ENCODE data around the gene APOF.

The APOF gene

DNA sequence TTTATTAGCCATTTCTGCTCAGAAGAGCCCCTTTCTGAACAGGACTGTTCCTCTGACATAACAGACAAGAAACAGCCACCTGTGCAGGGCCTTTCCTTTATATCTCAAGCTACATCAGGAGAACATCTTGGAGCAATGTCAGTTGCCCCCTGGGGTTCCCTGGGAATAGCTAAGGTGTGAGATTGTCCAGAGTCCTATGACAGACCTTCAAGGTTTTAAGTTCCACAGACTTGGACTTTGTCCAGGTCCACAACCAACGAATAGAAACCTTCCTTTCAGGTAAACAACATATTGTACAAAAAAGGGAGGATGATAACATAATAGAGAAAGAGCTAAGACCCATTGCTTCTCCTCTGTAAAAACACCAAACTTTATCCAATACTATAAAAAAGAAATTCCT lies 21.0 kb downstream of the APOF start:
- no CpG with 5 or more reads among the region's 1 CpG for WGBS, 2 donors (ENCODE audit: extremely low coverage in 2 of 2, insufficient read length in 2 of 2, insufficient replicate concordance in 1 of 2)
- DNase-seq (ENCODE audit: low spot score): no peak

DNA sequence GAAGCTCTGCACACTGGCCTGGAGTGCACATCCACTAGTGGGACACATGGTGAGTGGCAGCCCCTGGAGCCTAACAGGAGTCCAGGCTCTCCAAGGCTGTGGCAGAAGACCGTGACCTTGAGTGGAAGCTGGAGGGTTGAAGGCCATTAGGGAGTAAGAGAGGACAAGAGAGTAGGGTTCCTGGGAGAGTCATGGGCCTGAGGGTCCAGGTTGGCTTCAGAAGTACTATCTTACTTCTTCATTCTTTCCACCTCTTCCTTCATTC lies 23.6 kb downstream of the APOF start:
- no peak overlapping the region for H3K14ac ChIP-seq (ENCODE audit: low read length)
- no peak overlapping the region for H4K8ac ChIP-seq (ENCODE audit: low read depth, low read length)
- no peak overlapping the region for H3K4ac ChIP-seq (ENCODE audit: low read length)
- no peaks in the 10 kb centered on the region for H3K27me3 ChIP-seq (ENCODE audit: control insufficient read depth in 3 of 3, insufficient read depth in 3 of 3, low read depth in 1 of 3, low read length in 3 of 3)
- no peak overlapping the region for H3K9ac ChIP-seq (ENCODE audit: low read depth, low read length, poor library complexity)
- DNase-seq (ENCODE audit: low spot score): no peak
- peak overlapping the region; percentile 60 for H3K18ac ChIP-seq (ENCODE audit: low read length)
- H2AFZ ChIP-seq (ENCODE audit: low read length): peak overlapping the region; percentile 66
- H3K27ac ChIP-seq (replicated peaks; ENCODE audit: low read length): peak overlapping the region; percentile 5
- WGBS, 2 donors (ENCODE audit: extremely low coverage in 2 of 2, insufficient read length in 2 of 2, insufficient replicate concordance in 1 of 2): no CpG with 5 or more reads among the region's 1 CpG
- no peak overlapping the region for H4K91ac ChIP-seq (ENCODE audit: low read depth, low read length, poor library complexity)
- no peak overlapping the region for H2BK120ac ChIP-seq (ENCODE audit: low read depth, low read length)
- no peak overlapping the region for H2BK12ac ChIP-seq (ENCODE audit: low read length)
- H2AK5ac ChIP-seq (ENCODE audit: low read depth, low read length): no peak overlapping the region
- H3K23ac ChIP-seq (ENCODE audit: low read depth, low read length, poor library complexity): no peak overlapping the region
- peak overlapping the region in 1 of 2 donors; percentile 14 for H3K4me3 ChIP-seq (ENCODE audit: low read length in 2 of 2)
- no peaks in the 10 kb centered on the region for H3K9me3 ChIP-seq (replicated peaks in 1 of 2; ENCODE audit: control insufficient read depth in 2 of 2, insufficient read depth in 1 of 2, low read depth in 1 of 2, low read length in 2 of 2)
- H2BK15ac ChIP-seq (ENCODE audit: low read length): no peak overlapping the region
- peaks cover 10 to 24% of the 10 kb centered on the region in 2 donors for H3K36me3 ChIP-seq (replicated peaks in 1 of 2; ENCODE audit: control insufficient read depth in 2 of 2, insufficient read depth in 2 of 2, low read length in 2 of 2)
- no peak overlapping the region for H2BK5ac ChIP-seq (ENCODE audit: low read length)
- H3K79me1 ChIP-seq (ENCODE audit: low read depth, low read length): no peaks in the 10 kb centered on the region
- peaks cover 2 to 9% of the 10 kb centered on the region in 2 donors for H3K4me1 ChIP-seq (ENCODE audit: control insufficient read depth in 2 of 2, insufficient read depth in 1 of 2, low read depth in 1 of 2, low read length in 2 of 2)
- H3K4me2 ChIP-seq (ENCODE audit: insufficient read depth, low read length, poor library complexity, severe bottlenecking): no peak overlapping the region

More for the DNA sequence above, 21.0 kb downstream of the APOF start:
- Histone ChIP-seq H3K4me2 (ENCODE audit: insufficient read depth, low read length, poor library complexity, severe bottlenecking) (no peak overlapping the region), H2BK12ac (ENCODE audit: low read length) (no peak overlapping the region), H3K4me3 (ENCODE audit: low read length in 2 of 2) (no peak overlapping the region), H3K23ac (ENCODE audit: low read depth, low read length, poor library complexity) (no peak overlapping the region), H2AK5ac (ENCODE audit: low read depth, low read length) (no peak overlapping the region), H3K27ac (replicated peaks; ENCODE audit: low read length) (no peak overlapping the region), H3K9me3 (replicated peaks in 1 of 2; ENCODE audit: control insufficient read depth in 2 of 2, insufficient read depth in 1 of 2, low read depth in 1 of 2, low read length in 2 of 2) (no peaks in the 10 kb centered on the region), H3K9ac (ENCODE audit: low read depth, low read length, poor library complexity) (no peak overlapping the region), H3K27me3 (ENCODE audit: control insufficient read depth in 3 of 3, insufficient read depth in 3 of 3, low read depth in 1 of 3, low read length in 3 of 3) (no peaks in the 10 kb centered on the region), H3K79me1 (ENCODE audit: low read depth, low read length) (no peaks in the 10 kb centered on the region), H2BK15ac (ENCODE audit: low read length) (no peak overlapping the region), H3K36me3 (replicated peaks in 1 of 2; ENCODE audit: control insufficient read depth in 2 of 2, insufficient read depth in 2 of 2, low read length in 2 of 2) (peaks cover 13 to 44% of the 10 kb centered on the region in 2 donors), H4K91ac (ENCODE audit: low read depth, low read length, poor library complexity) (no peak overlapping the region), H4K8ac (ENCODE audit: low read depth, low read length) (no peak overlapping the region), H2BK5ac (ENCODE audit: low read length) (no peak overlapping the region), H2BK120ac (ENCODE audit: low read depth, low read length) (no peak overlapping the region), H3K4ac (ENCODE audit: low read length) (no peak overlapping the region), H3K4me1 (ENCODE audit: control insufficient read depth in 2 of 2, insufficient read depth in 1 of 2, low read depth in 1 of 2, low read length in 2 of 2) (peaks cover 0 to 7% of the 10 kb centered on the region in 2 donors), H3K14ac (ENCODE audit: low read length) (no peak overlapping the region), H2AFZ (ENCODE audit: low read length) (no peak overlapping the region), H3K18ac (ENCODE audit: low read length) (no peak overlapping the region)

DNA sequence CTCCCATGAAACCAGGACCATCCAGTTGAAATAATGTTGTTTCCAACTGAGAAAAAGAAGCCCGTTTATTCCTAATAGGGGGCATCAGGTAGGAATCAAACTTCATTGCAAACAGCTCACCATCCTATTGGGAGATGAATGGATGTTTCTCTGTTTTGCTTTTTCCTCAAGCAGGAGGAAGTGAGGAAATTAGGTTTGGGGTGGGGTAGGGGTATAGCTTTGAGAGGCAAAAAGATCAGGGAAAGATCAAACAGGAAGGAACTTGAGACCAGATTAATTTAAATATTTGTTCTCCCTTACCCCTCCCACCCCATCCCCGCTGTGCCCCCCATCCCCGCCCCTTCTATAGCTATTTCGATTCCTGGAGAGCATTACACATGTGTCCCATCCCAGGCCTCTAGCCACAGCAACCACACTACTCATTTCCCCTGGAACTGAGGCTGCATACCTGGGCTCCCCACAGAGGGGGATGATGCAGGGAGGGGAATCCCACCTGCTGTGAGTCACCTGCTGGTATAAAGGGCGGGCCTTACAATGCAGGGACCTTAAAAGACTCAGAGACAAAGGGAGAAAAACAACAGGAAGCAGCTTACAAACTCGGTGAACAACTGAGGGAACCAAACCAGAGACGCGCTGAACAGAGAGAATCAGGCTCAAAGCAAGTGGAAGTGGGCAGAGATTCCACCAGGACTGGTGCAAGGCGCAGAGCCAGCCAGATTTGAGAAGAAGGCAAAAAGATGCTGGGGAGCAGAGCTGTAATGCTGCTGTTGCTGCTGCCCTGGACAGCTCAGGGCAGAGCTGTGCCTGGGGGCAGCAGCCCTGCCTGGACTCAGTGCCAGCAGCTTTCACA lies 24.1 kb downstream of the APOF start, which contains the start of gene IL23A:
TSS of gene IL23A (plus strand) at position 577 of the 850 bp plus-strand sequence. CDS start at position 738, 161 bp downstream.
- Histone ChIP-seq H2BK12ac (ENCODE audit: low read length) (no peak within 1 kb of the TSS), H3K27me3 (ENCODE audit: control insufficient read depth in 3 of 3, insufficient read depth in 3 of 3, low read depth in 1 of 3, low read length in 3 of 3) (no peaks in the 10 kb centered on the region), H3K23ac (ENCODE audit: low read depth, low read length, poor library complexity) (no peak within 1 kb of the TSS), H3K9ac (ENCODE audit: low read depth, low read length, poor library complexity) (no peak within 1 kb of the TSS), H4K91ac (ENCODE audit: low read depth, low read length, poor library complexity) (no peak within 1 kb of the TSS), H3K14ac (ENCODE audit: low read length) (no peak within 1 kb of the TSS), H3K27ac (replicated peaks; ENCODE audit: low read length) (peak within 1 kb of the TSS; percentile 5), H2BK5ac (ENCODE audit: low read length) (no peak within 1 kb of the TSS), H3K4me1 (ENCODE audit: control insufficient read depth in 2 of 2, insufficient read depth in 1 of 2, low read depth in 1 of 2, low read length in 2 of 2) (peaks cover 2 to 9% of the 10 kb centered on the region in 2 donors), H3K4ac (ENCODE audit: low read length) (no peak within 1 kb of the TSS), H3K36me3 (replicated peaks in 1 of 2; ENCODE audit: control insufficient read depth in 2 of 2, insufficient read depth in 2 of 2, low read length in 2 of 2) (peaks cover 5 to 19% of the 10 kb centered on the region in 2 donors), H3K18ac (ENCODE audit: low read length) (peak within 1 kb of the TSS; percentile 60), H3K4me3 (ENCODE audit: low read length in 2 of 2) (peak within 1 kb of the TSS in 1 of 2 donors; percentile 14), H2AK5ac (ENCODE audit: low read depth, low read length) (no peak within 1 kb of the TSS), H2BK15ac (ENCODE audit: low read length) (no peak within 1 kb of the TSS), H4K8ac (ENCODE audit: low read depth, low read length) (no peak within 1 kb of the TSS), H2BK120ac (ENCODE audit: low read depth, low read length) (no peak within 1 kb of the TSS), H3K79me1 (ENCODE audit: low read depth, low read length) (no peaks in the 10 kb centered on the region), H2AFZ (ENCODE audit: low read length) (peak within 1 kb of the TSS; percentile 66), H3K4me2 (ENCODE audit: insufficient read depth, low read length, poor library complexity, severe bottlenecking) (no peak within 1 kb of the TSS), H3K9me3 (replicated peaks in 1 of 2; ENCODE audit: control insufficient read depth in 2 of 2, insufficient read depth in 1 of 2, low read depth in 1 of 2, low read length in 2 of 2) (no peaks in the 10 kb centered on the region)
- DNase-seq (ENCODE audit: low spot score): no peak
- no CpG with 5 or more reads among the region's 9 CpGs for WGBS, 2 donors (ENCODE audit: extremely low coverage in 2 of 2, insufficient read length in 2 of 2, insufficient replicate concordance in 1 of 2)

DNA sequence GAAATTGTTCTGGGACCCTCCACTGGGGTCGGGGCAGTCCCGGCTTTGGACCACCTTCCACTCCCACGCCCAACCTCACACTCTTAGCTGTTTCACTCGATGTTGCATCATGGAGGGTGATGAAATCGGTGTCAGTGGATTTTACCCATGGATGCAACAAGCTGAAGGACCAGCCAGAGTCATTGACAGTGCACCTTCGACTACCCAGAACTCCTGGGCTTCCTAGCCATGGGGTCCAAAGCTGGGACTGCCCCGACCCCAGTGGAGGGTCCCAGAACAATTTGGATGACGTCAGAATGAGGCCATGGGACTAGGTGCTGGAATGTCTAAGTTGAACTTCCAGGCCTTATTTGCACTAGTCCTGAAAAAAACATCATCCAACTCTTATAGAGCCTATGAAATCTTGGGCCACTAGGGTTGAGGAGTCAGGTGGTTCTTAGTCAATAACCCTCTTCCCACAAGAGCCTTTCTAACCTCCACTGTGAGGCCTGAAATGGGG lies 24.9 kb downstream of the APOF start:
- Histone ChIP-seq H3K36me3 (replicated peaks in 1 of 2; ENCODE audit: control insufficient read depth in 2 of 2, insufficient read depth in 2 of 2, low read length in 2 of 2) (peaks cover 0 to 11% of the 10 kb centered on the region in 2 donors), H2AK5ac (ENCODE audit: low read depth, low read length) (no peak overlapping the region), H3K4me1 (ENCODE audit: control insufficient read depth in 2 of 2, insufficient read depth in 1 of 2, low read depth in 1 of 2, low read length in 2 of 2) (peaks cover 5 to 14% of the 10 kb centered on the region in 2 donors), H3K9me3 (replicated peaks in 1 of 2; ENCODE audit: control insufficient read depth in 2 of 2, insufficient read depth in 1 of 2, low read depth in 1 of 2, low read length in 2 of 2) (no peaks in the 10 kb centered on the region), H3K4me3 (ENCODE audit: low read length in 2 of 2) (no peak overlapping the region), H3K9ac (ENCODE audit: low read depth, low read length, poor library complexity) (no peak overlapping the region), H2AFZ (ENCODE audit: low read length) (no peak overlapping the region), H3K4me2 (ENCODE audit: insufficient read depth, low read length, poor library complexity, severe bottlenecking) (no peak overlapping the region), H3K18ac (ENCODE audit: low read length) (no peak overlapping the region), H4K91ac (ENCODE audit: low read depth, low read length, poor library complexity) (no peak overlapping the region), H4K8ac (ENCODE audit: low read depth, low read length) (no peak overlapping the region), H3K14ac (ENCODE audit: low read length) (no peak overlapping the region), H3K79me1 (ENCODE audit: low read depth, low read length) (no peaks in the 10 kb centered on the region), H3K27me3 (ENCODE audit: control insufficient read depth in 3 of 3, insufficient read depth in 3 of 3, low read depth in 1 of 3, low read length in 3 of 3) (no peaks in the 10 kb centered on the region), H2BK15ac (ENCODE audit: low read length) (no peak overlapping the region), H2BK120ac (ENCODE audit: low read depth, low read length) (no peak overlapping the region), H3K23ac (ENCODE audit: low read depth, low read length, poor library complexity) (no peak overlapping the region), H2BK12ac (ENCODE audit: low read length) (no peak overlapping the region), H3K4ac (ENCODE audit: low read length) (no peak overlapping the region), H2BK5ac (ENCODE audit: low read length) (no peak overlapping the region), H3K27ac (replicated peaks; ENCODE audit: low read length) (no peak overlapping the region)
- no CpG with 5 or more reads among the region's 8 CpGs for WGBS, 2 donors (ENCODE audit: extremely low coverage in 2 of 2, insufficient read length in 2 of 2, insufficient replicate concordance in 1 of 2)
- DNase-seq (ENCODE audit: low spot score): no peak

Measured in neuronal stem cell (in vitro differentiated cells).